ENCODE measurements around the gene PPP1R26.

Gene PPP1R26

GRCh38 chr9:135491764-135492163 lies 12.2 kb downstream of the PPP1R26 start:
- peaks cover under 1% of the 10 kb centered on the region for H3K27me3 Mint-ChIP-seq
- no peak overlapping the region for H3K4me3 Mint-ChIP-seq
- peaks cover 2% of the 10 kb centered on the region for H3K36me3 Mint-ChIP-seq
- no peaks in the 10 kb centered on the region for H3K4me1 Mint-ChIP-seq
- no peak for ATAC-seq
- no peak overlapping the region for H3K27ac Mint-ChIP-seq
- H3K9me3 Mint-ChIP-seq, result no peaks in the 10 kb centered on the region

DNA sequence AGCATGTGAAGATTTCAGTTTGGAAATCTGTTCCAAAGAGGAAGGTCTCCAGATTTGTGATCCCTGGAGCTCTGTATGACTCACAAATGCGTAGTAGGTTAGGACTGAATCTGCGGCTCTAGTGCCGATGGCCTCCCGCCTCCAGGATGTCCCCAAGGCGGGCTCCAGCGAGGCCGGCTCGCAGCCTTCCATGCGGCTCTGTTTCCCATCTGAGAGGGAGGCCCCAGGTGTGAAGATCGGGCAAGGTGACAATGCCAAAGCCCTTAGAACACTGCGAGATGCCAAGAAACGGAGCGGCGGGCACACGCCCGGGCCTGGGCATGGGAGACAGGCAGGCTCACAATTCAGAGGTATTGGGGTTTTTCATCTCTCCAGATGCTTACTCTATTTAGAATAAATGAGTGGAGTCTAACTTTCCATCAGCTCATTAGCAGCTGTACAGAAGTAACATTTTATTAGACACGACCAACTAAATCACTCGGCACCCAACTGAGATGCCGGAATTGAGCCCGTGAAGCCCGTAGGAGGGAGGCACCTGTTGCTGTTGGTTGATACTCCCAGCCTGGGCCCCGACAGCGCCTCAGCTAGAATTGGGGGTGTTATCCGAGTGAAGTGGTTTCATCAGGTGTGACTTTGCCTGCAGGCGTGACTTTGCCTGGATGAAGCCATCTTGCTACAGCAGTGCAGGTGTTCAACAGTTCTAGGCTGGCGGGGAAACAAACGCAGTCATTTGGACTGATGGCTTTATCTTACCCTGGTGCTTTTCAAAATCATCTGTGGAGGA lies 13.5 kb downstream of the PPP1R26 start:
- ATAC-seq, result no peak
- Mint-ChIP-seq H3K36me3 (no peaks in the 10 kb centered on the region), H3K9me3 (no peaks in the 10 kb centered on the region)

GRCh38 chr9:135494791-135495559 lies 15.4 kb downstream of the PPP1R26 start:
- no peaks in the 10 kb centered on the region for H3K36me3 Mint-ChIP-seq
- H3K4me1 Mint-ChIP-seq, result peaks cover 9% of the 10 kb centered on the region
- no peak overlapping the region for H3K27ac Mint-ChIP-seq
- H3K4me3 Mint-ChIP-seq, result no peak overlapping the region
- H3K9me3 Mint-ChIP-seq, result no peaks in the 10 kb centered on the region
- peaks cover 14% of the 10 kb centered on the region for H3K27me3 Mint-ChIP-seq
- ATAC-seq, result no peak

More for the DNA sequence above, 13.5 kb downstream of the PPP1R26 start:
- Mint-ChIP-seq H3K27ac (no peak overlapping the region), H3K27me3 (peaks cover 9% of the 10 kb centered on the region), H3K4me3 (no peak overlapping the region), H3K4me1 (no peaks in the 10 kb centered on the region)

DNA sequence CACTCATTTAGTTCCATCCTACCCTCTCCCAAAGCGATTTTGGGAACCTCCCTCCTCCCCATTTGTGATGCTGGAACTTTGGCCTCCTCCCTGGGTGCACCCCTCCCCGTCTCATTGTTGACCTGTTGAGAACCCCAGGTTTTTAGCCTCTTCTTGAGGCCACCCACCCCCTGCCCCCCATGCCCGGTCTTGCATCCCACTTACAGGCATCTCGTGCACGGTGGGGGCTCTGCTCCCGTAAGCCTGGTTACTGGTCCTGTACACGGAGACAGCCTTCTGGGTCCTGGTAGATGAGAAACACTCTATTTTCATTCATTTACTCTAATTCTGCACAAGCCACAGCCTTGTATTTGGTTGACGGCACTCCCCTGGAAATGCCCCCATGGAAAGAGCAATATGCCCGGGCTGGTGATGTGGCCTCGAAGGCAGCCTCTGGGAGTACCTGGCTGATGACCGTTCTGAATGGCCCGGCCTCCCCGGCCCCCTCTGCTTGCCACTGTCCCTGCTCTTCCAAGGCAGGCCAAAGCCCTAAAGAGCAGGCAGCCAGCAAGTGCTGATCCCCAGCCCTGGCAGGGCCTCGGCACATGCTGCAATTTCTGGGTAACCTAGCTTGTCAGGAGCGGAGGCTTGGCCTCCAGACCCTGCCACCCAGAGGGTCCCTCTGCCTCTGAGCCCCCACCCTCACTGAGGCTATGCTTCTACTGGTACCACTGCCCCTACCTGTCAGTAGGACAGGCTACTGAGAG lies 19.0 kb downstream of the PPP1R26 start:
- no peaks in the 10 kb centered on the region for H3K9me3 Mint-ChIP-seq
- H3K27me3 Mint-ChIP-seq, result peaks cover 14% of the 10 kb centered on the region
- peaks cover 20% of the 10 kb centered on the region for H3K36me3 Mint-ChIP-seq
- H3K27ac Mint-ChIP-seq, result no peak overlapping the region
- H3K4me1 Mint-ChIP-seq, result peaks cover 25% of the 10 kb centered on the region
- no peak for ATAC-seq
- H3K4me3 Mint-ChIP-seq, result no peak overlapping the region

- Mint-ChIP-seq H3K27me3 (peaks cover 14% of the 10 kb centered on the region), H3K9me3 (no peaks in the 10 kb centered on the region), H3K4me1 (peaks cover 28% of the 10 kb centered on the region), H3K27ac (peak overlapping the region; percentile 90), H3K36me3 (peaks cover 29% of the 10 kb centered on the region), H3K4me3 (peak overlapping the region; percentile 96)
- peak; percentile 78 for ATAC-seq
Measured at GRCh38 chr9:135499326-135500070, 19.9 kb downstream of the PPP1R26 start.

DNA sequence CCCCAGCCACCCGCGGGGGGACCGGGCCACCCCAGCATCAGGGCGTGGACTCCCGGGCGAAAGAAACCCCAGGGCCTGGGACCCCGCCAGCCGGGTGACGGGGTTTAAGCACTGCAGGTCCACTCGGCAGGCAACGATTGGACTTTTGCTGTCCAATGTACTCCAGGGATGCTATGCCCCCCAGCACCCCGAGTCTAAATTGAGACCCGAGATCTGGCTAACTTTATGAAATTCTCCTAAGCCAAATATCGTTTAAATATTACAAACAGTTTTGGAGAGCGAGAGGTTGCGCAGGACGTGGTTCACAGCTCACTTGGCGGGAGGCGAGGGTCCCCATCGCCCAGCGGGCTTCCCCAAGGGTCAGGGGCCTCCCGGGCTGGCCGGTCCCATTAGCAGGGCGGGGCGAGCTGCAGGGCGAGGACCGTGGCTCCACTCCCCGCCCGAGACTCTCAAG lies 20.5 kb downstream of the PPP1R26 start:
- peak; percentile 14 for ATAC-seq
- peaks cover 14% of the 10 kb centered on the region for H3K27me3 Mint-ChIP-seq
- peaks cover 35% of the 10 kb centered on the region for H3K36me3 Mint-ChIP-seq
- no peaks in the 10 kb centered on the region for H3K9me3 Mint-ChIP-seq
- peak overlapping the region; percentile 96 for H3K4me3 Mint-ChIP-seq
- H3K4me1 Mint-ChIP-seq, result peaks cover 34% of the 10 kb centered on the region
- peak overlapping the region; percentile 90 for H3K27ac Mint-ChIP-seq

- no peaks in the 10 kb centered on the region for H3K9me3 Mint-ChIP-seq
- H3K36me3 Mint-ChIP-seq, result peaks cover 39% of the 10 kb centered on the region
- H3K4me1 Mint-ChIP-seq, result peaks cover 37% of the 10 kb centered on the region
- ATAC-seq, result peak; percentile 94
- peak within 1 kb of the TSS; percentile 96 for H3K4me3 Mint-ChIP-seq
- peak within 1 kb of the TSS; percentile 90 for H3K27ac Mint-ChIP-seq
- H3K27me3 Mint-ChIP-seq, result peaks cover 14% of the 10 kb centered on the region
Measured at GRCh38 chr9:135500525-135501260, 21.1 kb downstream of the PPP1R26 start, which contains the start of gene MRPS2. MRPS2 (plus strand) TSS chr9:135500682; CDS start chr9:135500711, 29 bp downstream.

DNA sequence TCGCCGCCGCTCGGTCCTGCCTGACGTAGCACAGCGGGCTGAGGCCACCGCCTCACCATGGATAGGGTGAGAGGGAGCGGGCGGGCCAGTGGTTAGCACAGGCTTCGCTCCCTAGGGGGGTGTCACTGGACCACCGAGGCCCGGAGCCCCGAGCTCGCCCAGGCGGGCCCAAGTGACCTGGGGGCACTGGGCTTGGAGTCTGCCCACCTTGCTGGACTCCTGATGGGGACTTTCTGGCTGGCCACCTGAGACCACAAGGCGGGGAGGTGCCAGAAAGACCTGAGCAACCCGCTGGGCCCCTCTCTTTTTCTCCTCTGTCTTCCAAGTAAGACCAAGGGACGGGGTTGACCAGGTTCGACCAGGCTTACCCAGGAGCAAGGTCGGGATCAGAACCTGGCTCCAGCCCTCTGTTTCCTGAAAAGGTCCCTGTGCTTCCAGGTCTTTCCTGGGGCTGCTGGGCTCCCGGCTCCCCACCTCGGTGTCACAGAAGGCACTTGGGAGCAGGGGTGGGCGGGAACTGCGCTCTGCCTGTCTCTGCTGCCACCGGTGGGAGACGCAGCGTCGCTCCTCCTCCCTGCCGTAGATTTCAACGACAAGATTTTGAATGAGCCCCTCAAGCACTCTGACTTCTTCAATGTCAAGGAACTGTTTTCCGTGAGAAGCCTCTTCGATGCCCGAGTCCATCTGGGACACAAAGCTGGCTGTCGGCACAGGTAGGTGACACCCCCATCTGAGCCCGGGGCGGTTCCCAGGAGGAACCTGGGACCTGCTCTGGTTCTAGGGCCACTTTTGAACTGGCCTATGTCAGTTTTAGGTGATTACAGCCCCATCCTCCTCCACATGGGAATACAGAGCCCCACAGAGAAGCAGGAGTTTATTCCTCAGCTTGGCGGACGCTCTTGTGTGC lies 21.9 kb downstream of the PPP1R26 start:
- peak overlapping the region; percentile 90 for H3K27ac Mint-ChIP-seq
- H3K9me3 Mint-ChIP-seq, result no peaks in the 10 kb centered on the region
- no peak for ATAC-seq
- H3K4me1 Mint-ChIP-seq, result peaks cover 37% of the 10 kb centered on the region
- H3K4me3 Mint-ChIP-seq, result peak overlapping the region; percentile 96
- H3K27me3 Mint-ChIP-seq, result peaks cover 14% of the 10 kb centered on the region
- peaks cover 39% of the 10 kb centered on the region for H3K36me3 Mint-ChIP-seq

DNA sequence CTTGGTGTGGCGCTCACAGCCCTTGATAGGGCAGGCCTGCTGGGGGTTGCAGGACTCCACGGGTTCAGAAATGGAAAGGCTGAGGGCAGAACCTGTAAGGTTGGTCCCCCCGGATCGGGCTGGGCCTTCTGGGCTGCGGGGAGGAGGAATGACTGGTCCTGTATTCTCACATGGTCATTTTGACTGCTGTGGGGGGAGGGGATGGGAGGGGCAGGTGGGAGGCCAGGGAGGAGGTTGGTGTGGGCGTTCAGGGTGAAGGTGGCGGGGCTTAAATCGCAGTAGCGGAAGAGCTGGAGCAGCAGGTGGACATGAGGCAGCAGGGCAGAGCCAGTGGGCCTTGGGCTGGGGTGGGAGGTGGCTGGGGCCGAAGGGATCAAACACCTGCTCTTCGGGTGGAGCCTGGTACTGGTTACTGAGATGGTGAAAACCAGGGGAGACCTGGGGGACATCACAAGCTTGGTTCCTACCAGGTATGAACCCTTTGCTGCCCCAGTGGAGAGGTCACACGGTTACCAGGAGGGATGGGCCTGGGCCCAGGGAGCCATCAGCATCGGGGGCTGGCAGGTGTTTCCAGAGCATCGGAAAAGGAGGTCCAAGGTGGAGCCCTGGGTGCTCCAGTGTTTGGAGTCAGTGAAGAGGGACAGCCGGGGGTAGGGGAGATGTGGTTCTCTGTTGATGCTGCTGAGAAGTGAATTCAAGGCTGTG lies 22.7 kb downstream of the PPP1R26 start:
- peak overlapping the region; percentile 90 for H3K27ac Mint-ChIP-seq
- peaks cover 13% of the 10 kb centered on the region for H3K27me3 Mint-ChIP-seq
- ATAC-seq, result no peak
- peaks cover 39% of the 10 kb centered on the region for H3K36me3 Mint-ChIP-seq
- no peaks in the 10 kb centered on the region for H3K9me3 Mint-ChIP-seq
- peak overlapping the region; percentile 96 for H3K4me3 Mint-ChIP-seq
- H3K4me1 Mint-ChIP-seq, result peaks cover 37% of the 10 kb centered on the region

DNA sequence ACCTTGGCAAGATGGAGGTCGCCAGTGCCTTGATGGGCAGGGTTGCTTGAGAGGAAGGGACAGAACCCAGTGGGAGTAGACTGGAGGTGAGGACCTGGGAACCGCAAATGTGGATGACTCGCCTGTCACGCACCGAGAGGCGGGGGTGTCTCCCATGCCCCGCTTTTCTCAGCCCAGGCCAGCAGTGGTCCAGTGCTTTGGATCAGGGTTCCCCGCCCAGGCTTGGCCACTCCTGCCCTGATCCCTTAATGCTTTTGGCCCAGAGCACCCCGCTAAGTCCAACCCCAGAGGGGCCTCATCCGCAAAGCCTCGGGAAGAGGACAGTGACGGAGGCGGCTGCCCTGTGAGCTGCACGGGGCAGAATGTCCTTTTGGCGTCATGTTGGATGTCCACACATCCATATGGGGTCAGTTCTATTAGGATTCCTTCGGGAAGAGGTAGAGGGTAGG lies 23.3 kb downstream of the PPP1R26 start:
- H3K36me3 Mint-ChIP-seq, result peaks cover 39% of the 10 kb centered on the region
- peaks cover 37% of the 10 kb centered on the region for H3K4me1 Mint-ChIP-seq
- no peak overlapping the region for H3K27ac Mint-ChIP-seq
- no peak for ATAC-seq
- no peaks in the 10 kb centered on the region for H3K9me3 Mint-ChIP-seq
- H3K27me3 Mint-ChIP-seq, result peaks cover 7% of the 10 kb centered on the region
- no peak overlapping the region for H3K4me3 Mint-ChIP-seq

DNA sequence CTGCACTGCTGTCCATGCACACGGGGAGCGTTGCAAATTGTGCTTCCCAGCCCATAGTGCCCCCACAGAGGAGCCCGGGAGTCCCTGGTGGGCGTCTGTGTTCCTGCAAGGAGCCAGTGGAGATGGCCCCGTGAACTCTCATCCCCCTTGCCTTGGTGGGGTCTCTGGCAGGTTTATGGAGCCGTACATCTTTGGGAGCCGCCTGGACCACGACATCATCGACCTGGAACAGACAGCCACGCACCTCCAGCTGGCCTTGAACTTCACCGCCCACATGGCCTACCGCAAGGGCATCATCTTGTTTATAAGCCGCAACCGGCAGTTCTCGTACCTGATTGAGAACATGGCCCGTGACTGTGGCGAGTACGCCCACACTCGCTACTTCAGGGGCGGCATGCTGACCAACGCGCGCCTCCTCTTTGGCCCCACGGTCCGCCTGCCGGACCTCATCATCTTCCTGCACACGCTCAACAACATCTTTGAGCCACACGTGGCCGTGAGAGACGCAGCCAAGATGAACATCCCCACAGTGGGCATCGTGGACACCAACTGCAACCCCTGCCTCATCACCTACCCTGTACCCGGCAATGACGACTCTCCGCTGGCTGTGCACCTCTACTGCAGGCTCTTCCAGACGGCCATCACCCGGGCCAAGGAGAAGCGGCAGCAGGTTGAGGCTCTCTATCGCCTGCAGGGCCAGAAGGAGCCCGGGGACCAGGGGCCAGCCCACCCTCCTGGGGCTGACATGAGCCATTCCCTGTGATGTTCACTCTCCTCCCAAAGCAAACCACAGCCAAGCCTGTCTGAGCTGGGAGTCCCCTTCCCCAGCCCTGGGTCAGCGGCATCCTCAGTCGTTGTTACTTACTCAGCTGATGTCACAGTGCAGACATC lies 24.0 kb downstream of the PPP1R26 start:
- Mint-ChIP-seq H3K27me3 (peaks cover under 1% of the 10 kb centered on the region), H3K4me3 (no peak overlapping the region), H3K27ac (no peak overlapping the region), H3K9me3 (peaks cover 6% of the 10 kb centered on the region), H3K4me1 (peaks cover 37% of the 10 kb centered on the region), H3K36me3 (peaks cover 39% of the 10 kb centered on the region)
- ATAC-seq, result no peak

Data from stimulated activated memory B cell treated with anti-CD40 and anti-IgM and Interleukin-4, amounts not matched to agents 10 μg/mL and 1 μg/mL and 100 μg/mL, for 72 hours (primary cell).